Activated CD8-positive, alpha-beta T cell treated with anti-CD3 and anti-CD28 coated beads, Interleukin-2, amount 10 ng/mL, durations not matched to agents 7 days and 5 days (primary cell): ENCODE data around the gene ADAM30. TPM values are rescaled to one million over a fixed set of nuclear protein-coding genes. Genes with fewer than 3 reads are reported as not detected.

Source experiments
- ATAC-seq: fragments of 150-1000 bp; cut with Tn5 transposase; one replicate; pipeline ENCODE4 v1.10.0; 2021; ENCODE audit warnings: moderate library complexity
- CTCF ChIA-PET: fragments of 350-600 bp; sonication (Branson Sonifier 250); formaldehyde crosslinking; loops from one replicate; lab custom pipeline; 2021; ENCODE audit warnings: antibody characterized with exemption; lab: Charles Lee
- POLR2A ChIA-PET: fragments of 350-600 bp; sonication (Branson Sonifier 250); formaldehyde crosslinking; loops from one replicate; lab custom pipeline; 2021; ENCODE audit warnings: antibody characterized with exemption; lab: Charles Lee
- DNase-seq: peaks from one replicate; pipeline ENCODE4 v3.0.0-alpha.2; 2020
- H3K27ac Mint-ChIP-seq: one replicate; pipeline ENCODE4 v1.8.0; 2021; ENCODE audit warnings: mild to moderate bottlenecking, mixed read lengths
- H3K27me3 Mint-ChIP-seq: one replicate; pipeline ENCODE4 v1.8.0; 2021; ENCODE audit warnings: low read depth, mixed read lengths
- H3K36me3 Mint-ChIP-seq: one replicate; pipeline ENCODE4 v1.8.0; 2021; ENCODE audit warnings: low read depth, mixed read lengths
- H3K4me1 Mint-ChIP-seq: one replicate; pipeline ENCODE4 v1.8.0; 2021; ENCODE audit warnings: low read depth, mixed read lengths
- H3K4me3 Mint-ChIP-seq: one replicate; pipeline ENCODE4 v1.8.0; 2021; ENCODE audit warnings: mild to moderate bottlenecking, mixed read lengths
- H3K9me3 Mint-ChIP-seq: one replicate; pipeline ENCODE4 v1.8.0; 2022; ENCODE audit warnings: mixed read lengths; ENCODE audit not compliant: insufficient read depth
- total RNA-seq, 2 experiments: library from RNA; stranded (reverse); gene quantifications; one replicate each; pipeline ENCODE4 v1.2.3, GENCODE V29; 2021

ADAM30 gene
- total RNA-seq, 2 experiments from 2014 or later: not detected

- H3K36me3 Mint-ChIP-seq: peaks cover 7% of the 10 kb centered on the region
- H3K4me3 Mint-ChIP-seq: no peak overlapping the region
- CTCF ChIA-PET: interaction anchor here (1.4 to 1.8 kb wide), 3 partner anchors 20 to 61 kb away, joined by 3 to 5 read pairs (median 4); no protein-coding TSS in a partner anchor
- POLR2A ChIA-PET: no interaction called here
- peaks cover 28% of the 10 kb centered on the region for H3K27me3 Mint-ChIP-seq
- H3K27ac Mint-ChIP-seq: no peak overlapping the region
- peaks cover 6% of the 10 kb centered on the region for H3K9me3 Mint-ChIP-seq
- DNase-seq (no peak), ATAC-seq (peak; percentile 24)
- H3K4me1 Mint-ChIP-seq: peaks cover 23% of the 10 kb centered on the region
Measured at GRCh38 chr1:119906927-119907652, 10.8 kb upstream of the ADAM30 start.

GRCh38 chr1:119903443-119903835 lies 7.1 kb upstream of the ADAM30 start:
- Mint-ChIP-seq H3K36me3 (peaks cover 4% of the 10 kb centered on the region), H3K27me3 (peaks cover 38% of the 10 kb centered on the region), H3K9me3 (peaks cover 6% of the 10 kb centered on the region), H3K27ac (no peak overlapping the region), H3K4me3 (no peak overlapping the region), H3K4me1 (peaks cover 6% of the 10 kb centered on the region)
- no peak for ATAC-seq
- ChIA-PET CTCF (no interaction called here), POLR2A (no interaction called here)
- no peak for DNase-seq

DNA sequence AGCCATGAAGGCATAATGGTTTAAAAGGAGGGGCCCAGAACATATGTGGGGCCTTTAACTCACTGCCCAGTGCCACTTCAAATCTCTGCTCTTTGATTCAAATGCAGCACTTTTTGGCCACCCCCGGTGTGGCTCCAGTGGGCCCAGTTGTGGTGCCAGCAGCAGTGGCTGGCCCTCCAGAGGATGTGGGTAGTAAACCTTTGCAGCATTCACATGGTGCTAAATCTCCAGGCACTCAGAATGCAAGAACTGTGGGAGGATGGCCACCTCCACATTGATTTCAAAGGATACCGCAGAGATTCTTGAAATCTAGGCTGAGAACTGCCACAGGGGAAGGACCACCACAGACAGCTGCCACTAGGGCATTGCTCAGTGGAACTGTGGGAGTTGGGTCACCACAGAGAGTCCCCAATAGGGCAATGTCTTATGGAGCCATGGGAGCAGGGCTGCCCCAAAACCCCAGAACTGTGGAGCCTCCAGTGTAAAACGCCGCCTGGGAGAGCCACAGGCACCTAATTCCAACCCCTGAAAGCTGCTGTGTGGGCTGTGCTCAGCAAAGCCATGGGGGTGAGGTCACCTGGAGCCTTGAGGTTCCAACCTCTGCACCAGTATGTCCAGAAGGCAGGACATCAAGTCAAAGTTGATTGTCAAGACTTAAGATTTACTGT lies 6.6 kb upstream of the ADAM30 start:
- ChIA-PET CTCF (no interaction called here), POLR2A (no interaction called here)
- H3K4me1 Mint-ChIP-seq: peaks cover 6% of the 10 kb centered on the region

DNA sequence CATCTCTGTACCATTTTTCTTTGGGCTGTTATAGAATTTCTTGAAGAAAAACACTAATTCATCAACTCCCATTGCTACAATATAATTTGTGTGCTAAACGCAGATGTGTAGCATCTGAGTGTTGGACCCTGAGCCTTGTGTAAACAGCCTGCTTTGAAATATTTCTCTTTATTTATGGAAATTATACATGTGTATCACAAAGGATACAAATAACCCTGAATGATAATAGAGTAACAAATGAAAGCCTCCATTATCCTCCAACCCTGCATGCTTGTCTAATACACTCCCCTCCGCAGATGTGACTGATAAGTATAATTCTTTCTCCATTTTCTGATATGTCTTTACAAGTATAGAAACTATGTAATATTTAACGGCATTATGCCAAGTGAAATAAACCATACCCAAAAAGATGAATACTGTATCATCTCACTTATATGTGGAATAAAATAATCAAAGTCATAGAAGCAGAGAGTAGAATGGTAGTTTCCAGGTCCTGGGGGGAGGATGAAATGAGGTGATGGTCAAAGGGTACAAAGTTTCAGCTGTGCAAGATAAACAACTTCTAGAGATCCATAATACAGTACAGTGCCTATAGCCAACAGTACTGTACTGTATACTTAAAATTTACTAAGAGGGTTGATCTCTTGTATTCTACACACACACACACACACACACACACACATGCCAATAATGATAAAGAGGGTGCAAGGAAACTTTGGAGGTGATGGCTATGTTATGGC lies 2.8 kb upstream of the ADAM30 start:
- Mint-ChIP-seq H3K4me1 (peaks cover 14% of the 10 kb centered on the region), H3K36me3 (peaks cover 4% of the 10 kb centered on the region), H3K27ac (no peak overlapping the region), H3K9me3 (no peaks in the 10 kb centered on the region), H3K4me3 (no peak overlapping the region), H3K27me3 (peaks cover 37% of the 10 kb centered on the region)
- ATAC-seq (no peak), DNase-seq (no peak)
- ChIA-PET POLR2A (no interaction called here), CTCF (no interaction called here)

More for the DNA sequence above, 6.6 kb upstream of the ADAM30 start:
- ATAC-seq (peak; percentile 19), DNase-seq (no peak)
- Mint-ChIP-seq H3K36me3 (peaks cover 4% of the 10 kb centered on the region), H3K4me3 (no peak overlapping the region), H3K27me3 (peaks cover 36% of the 10 kb centered on the region), H3K27ac (no peak overlapping the region), H3K9me3 (peaks cover 6% of the 10 kb centered on the region)

DNA sequence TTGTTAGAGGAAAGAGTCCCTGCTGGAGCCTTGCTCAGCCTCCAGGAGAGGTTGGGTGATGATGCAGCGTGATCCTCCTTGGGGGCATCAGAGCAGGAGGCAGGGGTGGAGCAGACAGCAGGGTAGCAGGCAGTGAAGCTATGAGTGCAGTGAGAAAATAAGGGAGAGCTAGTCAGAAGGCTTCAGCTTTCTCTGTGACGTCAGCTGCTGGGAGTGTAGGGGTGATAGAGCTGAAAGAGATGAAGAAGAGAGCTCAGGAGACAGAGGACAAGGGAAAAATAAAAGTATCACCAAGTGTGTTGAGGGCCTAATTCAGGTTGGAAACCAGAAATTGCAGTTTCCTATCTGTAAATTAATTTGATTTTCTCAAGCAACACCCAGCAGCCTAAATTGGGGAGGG lies 2.2 kb upstream of the ADAM30 start:
- ATAC-seq (no peak), DNase-seq (no peak)
- H3K27ac Mint-ChIP-seq: no peak overlapping the region
- H3K4me1 Mint-ChIP-seq: peaks cover 21% of the 10 kb centered on the region
- peaks cover 32% of the 10 kb centered on the region for H3K27me3 Mint-ChIP-seq
- H3K36me3 Mint-ChIP-seq: peaks cover 4% of the 10 kb centered on the region
- H3K9me3 Mint-ChIP-seq: no peaks in the 10 kb centered on the region
- POLR2A ChIA-PET: no interaction called here
- CTCF ChIA-PET: interaction anchor here (3.0 kb wide), 1 partner anchor 12 kb away, joined by 13 read pairs; no protein-coding TSS in a partner anchor
- no peak overlapping the region for H3K4me3 Mint-ChIP-seq

DNA sequence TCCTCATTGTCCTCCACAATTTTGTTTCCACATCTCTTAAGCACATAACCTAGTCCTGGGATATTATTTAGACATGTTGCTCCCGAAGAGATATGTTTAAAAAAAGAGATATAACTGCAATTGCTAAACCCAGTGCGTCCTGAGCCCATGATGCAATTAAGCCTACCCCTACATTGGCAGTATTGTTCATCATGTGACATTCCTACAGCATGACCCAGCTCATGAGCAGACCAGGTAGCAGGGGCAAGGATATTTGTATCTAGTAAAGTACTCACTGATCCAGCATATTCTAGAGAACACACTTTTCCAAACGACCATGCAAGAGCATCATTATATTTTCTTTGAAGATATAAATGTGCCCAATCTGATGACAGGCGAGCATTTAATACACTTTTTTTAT lies 1.2 kb downstream of the ADAM30 start:
- DNase-seq (no peak), ATAC-seq (no peak)
- H3K4me3 Mint-ChIP-seq: no peak overlapping the region
- H3K36me3 Mint-ChIP-seq: peaks cover 11% of the 10 kb centered on the region
- peaks cover 40% of the 10 kb centered on the region for H3K4me1 Mint-ChIP-seq
- H3K9me3 Mint-ChIP-seq: no peaks in the 10 kb centered on the region
- no peak overlapping the region for H3K27ac Mint-ChIP-seq
- peaks cover 19% of the 10 kb centered on the region for H3K27me3 Mint-ChIP-seq
- CTCF ChIA-PET: no interaction called here
- POLR2A ChIA-PET: no interaction called here

DNA sequence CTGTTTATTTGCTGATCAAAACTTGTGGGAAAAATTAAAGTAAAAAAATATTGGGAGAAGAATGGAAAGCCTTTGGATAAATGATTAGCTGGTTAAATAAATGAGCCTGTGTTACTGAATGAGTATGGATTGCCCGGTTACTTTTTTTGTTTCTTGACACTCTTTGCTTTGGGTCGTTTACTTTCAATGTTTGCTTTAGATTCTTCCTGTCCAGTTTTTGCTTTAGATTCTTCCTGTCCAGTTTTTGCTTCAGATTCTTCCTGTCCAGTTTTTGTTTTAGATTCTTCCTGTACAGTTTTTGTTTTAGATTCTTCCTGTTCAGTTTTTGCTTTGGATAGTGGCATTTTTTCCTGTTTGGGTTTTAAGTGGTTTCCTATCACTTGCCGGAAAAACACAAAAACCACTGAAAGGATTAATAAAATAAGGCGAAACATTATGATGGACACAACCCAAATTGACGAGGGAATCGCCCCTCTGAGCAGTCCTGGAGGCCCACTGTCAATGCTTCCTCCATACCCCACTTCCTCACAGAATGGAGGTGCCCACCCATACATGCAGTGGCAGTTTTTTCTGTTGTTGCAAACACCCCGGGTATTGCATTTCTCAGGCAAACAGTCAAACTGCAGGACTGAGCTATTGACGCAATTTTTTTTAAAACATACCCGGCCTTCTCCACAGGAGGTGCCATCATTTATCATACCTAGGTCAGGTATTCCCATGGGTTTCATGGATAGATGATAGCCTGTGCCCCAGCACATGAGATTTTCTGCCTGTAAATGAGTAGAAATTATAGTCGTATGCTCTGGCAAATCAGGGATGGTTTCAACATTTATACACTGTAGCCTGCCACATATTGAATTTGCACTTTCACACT lies 2.3 kb downstream of the ADAM30 start:
- DNase-seq: no peak
- CTCF ChIA-PET: interaction anchor here (0.9 to 1.0 kb wide), 2 partner anchors 47 to 50 kb away, joined by 3 read pairs; no protein-coding TSS in a partner anchor
- peaks cover 12% of the 10 kb centered on the region for H3K36me3 Mint-ChIP-seq
- POLR2A ChIA-PET: no interaction called here
- peaks cover 19% of the 10 kb centered on the region for H3K27me3 Mint-ChIP-seq
- ATAC-seq: peak; percentile 15
- H3K4me3 Mint-ChIP-seq: peak overlapping the region; percentile 56
- H3K27ac Mint-ChIP-seq: peak overlapping the region; percentile 78
- H3K9me3 Mint-ChIP-seq: peaks cover 5% of the 10 kb centered on the region
- peaks cover 40% of the 10 kb centered on the region for H3K4me1 Mint-ChIP-seq

GRCh38 chr1:119893238-119893791 lies 3.0 kb downstream of the ADAM30 start:
- Mint-ChIP-seq H3K4me3 (peak overlapping the region; percentile 56), H3K27ac (peak overlapping the region; percentile 78), H3K9me3 (peaks cover 12% of the 10 kb centered on the region), H3K27me3 (peaks cover 21% of the 10 kb centered on the region), H3K36me3 (peaks cover 19% of the 10 kb centered on the region), H3K4me1 (peaks cover 40% of the 10 kb centered on the region)
- ChIA-PET CTCF (interaction anchor here (0.9 to 1.0 kb wide), 2 partner anchors 48 to 49 kb away, joined by 3 read pairs; no protein-coding TSS in a partner anchor), POLR2A (no interaction called here)
- ATAC-seq: peak; percentile 83
- DNase-seq: peak; percentile 68

DNA sequence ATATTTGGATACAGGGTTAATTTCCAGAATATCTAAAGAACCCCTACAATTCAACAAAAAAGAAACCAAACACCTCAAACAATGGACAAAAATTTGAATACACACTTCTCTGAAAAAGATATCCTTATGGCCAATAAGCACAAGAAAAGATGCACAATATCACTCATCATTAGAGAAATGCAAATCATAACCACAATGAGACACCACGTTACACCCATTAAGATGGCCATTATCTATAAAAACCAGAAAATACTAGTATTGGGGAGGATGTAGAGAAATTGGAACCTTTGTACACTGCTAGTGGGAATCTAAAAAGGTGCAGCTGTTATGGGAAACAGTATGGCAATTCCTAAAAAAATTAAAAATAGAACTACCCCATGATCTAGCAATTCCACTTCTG lies 4.9 kb downstream of the ADAM30 start:
- H3K4me1 Mint-ChIP-seq: peaks cover 40% of the 10 kb centered on the region
- ChIA-PET POLR2A (no interaction called here), CTCF (no interaction called here)
- H3K36me3 Mint-ChIP-seq: peaks cover 23% of the 10 kb centered on the region
- no peak overlapping the region for H3K4me3 Mint-ChIP-seq
- H3K27ac Mint-ChIP-seq: no peak overlapping the region
- H3K9me3 Mint-ChIP-seq: peaks cover 14% of the 10 kb centered on the region
- ATAC-seq (no peak), DNase-seq (no peak)
- H3K27me3 Mint-ChIP-seq: peaks cover 20% of the 10 kb centered on the region

DNA sequence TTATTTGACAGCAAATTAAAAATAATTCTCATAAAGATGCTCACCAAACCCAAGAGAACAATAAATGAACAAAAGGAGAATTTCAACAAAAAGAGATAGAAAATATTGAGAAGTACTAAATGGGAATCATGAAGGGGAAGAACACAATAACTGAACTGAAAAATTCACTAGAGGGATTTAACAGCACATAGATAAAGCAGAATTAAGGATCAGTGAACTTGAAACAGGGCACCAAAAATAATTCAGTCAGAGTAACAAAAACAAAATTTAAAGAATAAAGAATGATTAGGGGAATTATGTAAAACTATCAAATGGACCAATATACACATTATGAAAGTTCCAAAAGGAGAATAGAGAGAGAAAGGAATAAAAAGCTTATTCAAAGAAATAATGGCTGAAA lies 7.8 kb downstream of the ADAM30 start:
- no peak overlapping the region for H3K4me3 Mint-ChIP-seq
- H3K36me3 Mint-ChIP-seq: peaks cover 21% of the 10 kb centered on the region
- ATAC-seq (no peak), DNase-seq (no peak)
- H3K27me3 Mint-ChIP-seq: peaks cover 20% of the 10 kb centered on the region
- H3K4me1 Mint-ChIP-seq: peaks cover 25% of the 10 kb centered on the region
- ChIA-PET CTCF (interaction anchor here (0.8 kb wide), 1 partner anchor 60 kb away, joined by 3 read pairs; no protein-coding TSS in a partner anchor), POLR2A (no interaction called here)
- no peak overlapping the region for H3K27ac Mint-ChIP-seq
- peaks cover 14% of the 10 kb centered on the region for H3K9me3 Mint-ChIP-seq

- ATAC-seq (no peak), DNase-seq (no peak)
- POLR2A ChIA-PET: no interaction called here
- Mint-ChIP-seq H3K9me3 (peaks cover 14% of the 10 kb centered on the region), H3K27ac (no peak overlapping the region), H3K4me3 (no peak overlapping the region), H3K4me1 (peaks cover 15% of the 10 kb centered on the region), H3K36me3 (peaks cover 21% of the 10 kb centered on the region), H3K27me3 (peaks cover 20% of the 10 kb centered on the region)
- CTCF ChIA-PET: interaction anchor here (0.8 to 2.5 kb wide), 7 partner anchors 10 to 80 kb away, joined by 3 to 22 read pairs (median 4); partner anchors contain the start of gene ADAM30
Measured at GRCh38 chr1:119887427-119887826, 8.9 kb downstream of the ADAM30 start.
